ENCODE measurements around the gene SLC17A2.
"Not testable (repeated sequence)": the region's sequence is repeated elsewhere in the genome, so short reads cannot be mapped to it uniquely, and the experiment has no call there.

Gene SLC17A2

GRCh38 chr6:25951296-25952032 is 21.0 kb upstream of the SLC17A2 start:
- no peak for DNase-seq

- no peak for DNase-seq
These were observed 19.8 kb upstream of the SLC17A2 start for GRCh38 chr6:25950297-25950696.

- no peak for DNase-seq
These were observed 19.2 kb upstream of the SLC17A2 start for GRCh38 chr6:25949695-25950094.

- DNase-seq: not testable (repeated sequence)
These were observed 17.0 kb upstream of the SLC17A2 start for GRCh38 chr6:25947492-25947891.

- DNase-seq: no peak
These were observed 16.1 kb upstream of the SLC17A2 start for GRCh38 chr6:25946631-25947030.

- DNase-seq: not testable (repeated sequence)
These were observed 15.2 kb upstream of the SLC17A2 start for GRCh38 chr6:25945738-25946137.

GRCh38 chr6:25944688-25945574 is 14.4 kb upstream of the SLC17A2 start:
- DNase-seq: no peak

GRCh38 chr6:25943887-25944286 is 13.4 kb upstream of the SLC17A2 start:
- DNase-seq: no peak

- peak; percentile 28 for DNase-seq
These were observed 12.2 kb upstream of the SLC17A2 start for GRCh38 chr6:25942561-25943147.

- DNase-seq: no peak
These were observed 9.1 kb upstream of the SLC17A2 start for GRCh38 chr6:25939593-25939992.

- DNase-seq: no peak
These were observed 5.5 kb upstream of the SLC17A2 start for GRCh38 chr6:25935953-25936352.

GRCh38 chr6:25934735-25935313 is 4.3 kb upstream of the SLC17A2 start:
- DNase-seq: no peak

- DNase-seq: no peak
These were observed 3.7 kb upstream of the SLC17A2 start for GRCh38 chr6:25934156-25934555.

- no peak for DNase-seq
These were observed 869 bp upstream of the SLC17A2 start for GRCh38 chr6:25931411-25931709.

- not testable (repeated sequence) for DNase-seq
These were observed 706 bp downstream of the SLC17A2 start for GRCh38 chr6:25929785-25930184.

GRCh38 chr6:25928562-25929324 is 1.7 kb downstream of the SLC17A2 start:
- DNase-seq: no peak

- no peak for DNase-seq
These were observed 2.7 kb downstream of the SLC17A2 start for GRCh38 chr6:25927756-25928216.

- no peak for DNase-seq
These were observed 3.3 kb downstream of the SLC17A2 start for GRCh38 chr6:25927178-25927577.

- no peak for DNase-seq
These were observed 4.6 kb downstream of the SLC17A2 start for GRCh38 chr6:25925876-25926275.

- no peak for DNase-seq
These were observed 8.2 kb downstream of the SLC17A2 start for GRCh38 chr6:25922301-25922700.

GRCh38 chr6:25921525-25922203 is 8.8 kb downstream of the SLC17A2 start:
- no peak for DNase-seq

- no peak for DNase-seq
These were observed 10.8 kb downstream of the SLC17A2 start for GRCh38 chr6:25919657-25920056.
